ELF-1 (cell line): ENCODE data around the gene APEX1.
"Not testable (repeated sequence)": the region's sequence is repeated elsewhere in the genome, so short reads cannot be mapped to it uniquely, and the experiment has no call there.

Experiments
- DNase-seq: peaks from one replicate; pipeline ENCODE4 v3.0.0-alpha.2; 2016; ENCODE audit warnings: low read depth, low spot score

APEX1 gene

GRCh38 chr14:20435582-20436362 is 19.3 kb upstream of the APEX1 start, which contains the start of gene KLHL33:
Gene KLHL33, minus strand, starts transcription at chr14:20436166. Its CDS starts 355 bp downstream, at chr14:20435811.
- DNase-seq = no peak

GRCh38 chr14:20436363-20436755 is 18.7 kb upstream of the APEX1 start:
- no peak for DNase-seq

- no peak for DNase-seq
These were observed 16.4 kb upstream of the APEX1 start for GRCh38 chr14:20438664-20439063.

GRCh38 chr14:20440465-20440864 is 14.6 kb upstream of the APEX1 start:
- no peak for DNase-seq

GRCh38 chr14:20440882-20441281 is 14.1 kb upstream of the APEX1 start:
- no peak for DNase-seq

- DNase-seq = no peak
These were observed 13.6 kb upstream of the APEX1 start for GRCh38 chr14:20441461-20441860.

- not testable (repeated sequence) for DNase-seq
These were observed 11.4 kb upstream of the APEX1 start for GRCh38 chr14:20443650-20444049.

- DNase-seq = no peak
These were observed 8.1 kb upstream of the APEX1 start for GRCh38 chr14:20446889-20447288.

GRCh38 chr14:20452831-20453230 is 2.2 kb upstream of the APEX1 start:
- not testable (repeated sequence) for DNase-seq

GRCh38 chr14:20455355-20456300 is 602 bp downstream of the APEX1 start:
- no peak for DNase-seq

- DNase-seq = peak; percentile 8
These were observed 1.9 kb downstream of the APEX1 start for GRCh38 chr14:20456971-20457370.

- DNase-seq = peak; percentile 68
These were observed 3.2 kb downstream of the APEX1 start for GRCh38 chr14:20458031-20458789.

- DNase-seq = no peak
These were observed 5.6 kb downstream of the APEX1 start for GRCh38 chr14:20460458-20461224.

- peak; percentile 100 for DNase-seq
These were observed 6.5 kb downstream of the APEX1 start, which contains the start of gene PIP4P1 for GRCh38 chr14:20461225-20462141. Gene PIP4P1, minus strand, starts transcription at chr14:20461434. Its CDS starts 109 bp downstream, at chr14:20461325.

GRCh38 chr14:20468764-20469241 is 13.8 kb downstream of the APEX1 start:
- DNase-seq = no peak

GRCh38 chr14:20469242-20469889 is 14.3 kb downstream of the APEX1 start, which contains the start of gene PNP:
Gene PNP, plus strand, starts transcription at chr14:20469406. Its CDS starts 119 bp downstream, at chr14:20469525.
- DNase-seq = peak; percentile 95

GRCh38 chr14:20469890-20470602 is 15.0 kb downstream of the APEX1 start:
- DNase-seq = peak; percentile 73

GRCh38 chr14:20470603-20470901 is 15.5 kb downstream of the APEX1 start:
- DNase-seq = no peak
